Right lobe of liver (tissue), 4 donors: ENCODE measurements around the gene TACR3.

Experiments used
- POLR2A ChIP-seq: fragments of 450-650 bp; IDR thresholded peaks from one replicate; pipeline ENCODE4 v1.6.1; 2017; ENCODE audit warnings: antibody characterized with exemption, mild to moderate bottlenecking
- TF ChIP-seq, protein P1 (sequence below), 4 donors: fragments of 200-600 bp in 3 of 4; fragments of 450-650 bp in 1 of 4; IDR thresholded peaks; one replicate each; pipeline versions ENCODE4 v1.5.1 to v1.8.0; 2016 to 2022; ENCODE audit warnings: antibody characterized with exemption in 4 of 4, mild to moderate bottlenecking in 2 of 4
- donor health status: DM: no; HTN: no; CAD: no.
- donor health status: DM: no; HTN: no; CAD: no.
- donor health status: DM: no; HTN: yes; CAD: no.

GRCh38 chr4:103648541-103648940, 71.2 kb downstream of the TACR3 start:
- no peak for TF ChIP-seq POLR2A
- TF ChIP-seq, protein P1, sequence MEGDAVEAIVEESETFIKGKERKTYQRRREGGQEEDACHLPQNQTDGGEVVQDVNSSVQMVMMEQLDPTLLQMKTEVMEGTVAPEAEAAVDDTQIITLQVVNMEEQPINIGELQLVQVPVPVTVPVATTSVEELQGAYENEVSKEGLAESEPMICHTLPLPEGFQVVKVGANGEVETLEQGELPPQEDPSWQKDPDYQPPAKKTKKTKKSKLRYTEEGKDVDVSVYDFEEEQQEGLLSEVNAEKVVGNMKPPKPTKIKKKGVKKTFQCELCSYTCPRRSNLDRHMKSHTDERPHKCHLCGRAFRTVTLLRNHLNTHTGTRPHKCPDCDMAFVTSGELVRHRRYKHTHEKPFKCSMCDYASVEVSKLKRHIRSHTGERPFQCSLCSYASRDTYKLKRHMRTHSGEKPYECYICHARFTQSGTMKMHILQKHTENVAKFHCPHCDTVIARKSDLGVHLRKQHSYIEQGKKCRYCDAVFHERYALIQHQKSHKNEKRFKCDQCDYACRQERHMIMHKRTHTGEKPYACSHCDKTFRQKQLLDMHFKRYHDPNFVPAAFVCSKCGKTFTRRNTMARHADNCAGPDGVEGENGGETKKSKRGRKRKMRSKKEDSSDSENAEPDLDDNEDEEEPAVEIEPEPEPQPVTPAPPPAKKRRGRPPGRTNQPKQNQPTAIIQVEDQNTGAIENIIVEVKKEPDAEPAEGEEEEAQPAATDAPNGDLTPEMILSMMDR (IDR thresholded peaks at IDR 0.05) = no peak
